CD14-positive monocyte (primary cell): ENCODE data around the gene COX10. TPM values are rescaled to one million over a fixed set of nuclear protein-coding genes. Genes with fewer than 3 reads are reported as not detected.

ENCODE experiments used
- DNase-seq, 3 donors: peaks; one replicate each; pipeline ENCODE4 v3.0.0-alpha.2; 2011 to 2022
- H2AFZ ChIP-seq: 2 replicates; pipeline ENCODE4 v1.6.0; 2012; ENCODE audit warnings: mild to moderate bottlenecking, low read depth, low read length, inconsistent platforms; ENCODE audit not compliant: insufficient read depth, poor library complexity, severe bottlenecking
- H3K27ac ChIP-seq, 2 donors: 1 replicate in 1 of 2; 2 replicates in 1 of 2; pipeline ENCODE4 v1.5.1; 2012 to 2013; ENCODE audit warnings: low read length in 2 of 2, control low read depth in 1 of 2, inconsistent platforms in 1 of 2, low read depth in 1 of 2, mild to moderate bottlenecking in 1 of 2
- H3K27me3 ChIP-seq, 2 donors: one replicate each; pipeline versions ENCODE4 v1.6.0 to v1.6.1; 2011 to 2013; ENCODE audit warnings: low read length in 2 of 2; ENCODE audit not compliant: control insufficient read depth in 2 of 2, insufficient read depth in 2 of 2
- H3K36me3 ChIP-seq, 2 donors: replicated peaks in 1 of 2; 1 replicate in 1 of 2; 2 replicates in 1 of 2; pipeline versions ENCODE4 v1.5.1 to v1.6.1; 2012 to 2013; ENCODE audit warnings: low read length in 2 of 2, control low read depth in 1 of 2, inconsistent platforms in 1 of 2, mild to moderate bottlenecking in 1 of 2; ENCODE audit not compliant: insufficient read depth in 2 of 2, control insufficient read depth in 1 of 2
- H3K4me1 ChIP-seq, 2 donors: 1 replicate in 1 of 2; 2 replicates in 1 of 2; pipeline versions ENCODE4 v1.5.1 to v1.6.1; 2012 to 2013; ENCODE audit warnings: low read length in 2 of 2, control low read depth in 1 of 2, inconsistent platforms in 1 of 2, mild to moderate bottlenecking in 1 of 2, moderate library complexity in 1 of 2; ENCODE audit not compliant: insufficient read depth in 2 of 2, control insufficient read depth in 1 of 2
- H3K4me2 ChIP-seq: replicated peaks from 2 replicates; pipeline ENCODE3; 2012; ENCODE audit warnings: low read length, moderate library complexity, mild to moderate bottlenecking; ENCODE audit not compliant: poor library complexity, severe bottlenecking; ENCODE audit errors: extremely low read depth
- H3K4me3 ChIP-seq, 3 experiments: fragments of 200-600 bp in 1 of 3; sonication (generic) in 1 of 3; replicated peaks in 1 of 3; 1 replicate in 2 of 3; 2 replicates in 1 of 3; pipeline ENCODE4 v1.5.1; 2011 to 2013; ENCODE audit warnings: low read length in 3 of 3, mild to moderate bottlenecking in 3 of 3, control low read depth in 2 of 3, low read depth in 2 of 3, inconsistent platforms in 1 of 3, moderate library complexity in 1 of 3
- H3K79me2 ChIP-seq: 2 replicates; pipeline ENCODE4 v1.6.0; 2012; ENCODE audit warnings: mild to moderate bottlenecking, control low read depth, inconsistent platforms, low read length, moderate library complexity; ENCODE audit not compliant: insufficient read depth
- H3K9ac ChIP-seq: 2 replicates; pipeline ENCODE4 v1.6.0; 2017; ENCODE audit warnings: low read length, mild to moderate bottlenecking; ENCODE audit not compliant: insufficient read depth, poor library complexity, severe bottlenecking
- H3K9me3 ChIP-seq, 2 donors: replicated peaks in 1 of 2; 1 replicate in 1 of 2; 2 replicates in 1 of 2; pipeline versions ENCODE4 v1.5.1 to v1.6.1; 2012 to 2013; ENCODE audit warnings: low read length in 2 of 2, control low read depth in 1 of 2; ENCODE audit not compliant: control insufficient read depth in 1 of 2, insufficient read depth in 1 of 2
- H4K20me1 ChIP-seq: 2 replicates; pipeline ENCODE4 v1.6.0; 2012; ENCODE audit warnings: mild to moderate bottlenecking, low read length, control low read depth, moderate library complexity; ENCODE audit not compliant: insufficient read depth
- H3K27ac Mint-ChIP-seq, 7 donors: one replicate each; pipeline ENCODE4 v1.8.0; 2020; ENCODE audit warnings: mild to moderate bottlenecking in 7 of 7, mixed read lengths in 7 of 7, moderate library complexity in 6 of 7, inconsistent platforms in 2 of 7
- H3K27me3 Mint-ChIP-seq, 3 donors: one replicate each; pipeline ENCODE4 v1.8.0; 2021 to 2022; ENCODE audit warnings: low read depth in 3 of 3, mild to moderate bottlenecking in 3 of 3, mixed read lengths in 3 of 3, moderate library complexity in 3 of 3, inconsistent platforms in 1 of 3
- H3K36me3 Mint-ChIP-seq, 2 donors: one replicate each; pipeline ENCODE4 v1.8.0; 2020; ENCODE audit warnings: mixed read lengths in 2 of 2, inconsistent platforms in 1 of 2, mild to moderate bottlenecking in 1 of 2
- H3K4me1 Mint-ChIP-seq: one replicate; pipeline ENCODE4 v1.8.0; 2020; ENCODE audit warnings: mild to moderate bottlenecking, mixed read lengths
- H3K4me3 Mint-ChIP-seq, 2 donors: one replicate each; pipeline ENCODE4 v1.8.0; 2020; ENCODE audit warnings: mild to moderate bottlenecking in 2 of 2, mixed read lengths in 2 of 2, moderate library complexity in 1 of 2
- H3K9me3 Mint-ChIP-seq, 7 donors: one replicate each; pipeline ENCODE4 v1.8.0; 2020 to 2022; ENCODE audit warnings: mixed read lengths in 7 of 7, mild to moderate bottlenecking in 6 of 7, moderate library complexity in 6 of 7, inconsistent platforms in 2 of 7
- WGBS: methylation state at CpG from one replicate; pipeline ENCODE4 v1.1.5; 2013; ENCODE audit warnings: missing lambda C conversion rate; ENCODE audit not compliant: insufficient coverage; 5-methylcytosine and 5-hydroxymethylcytosine counted together
- intact Hi-C, 2 donors: fragments of 100-400 bp; cut with micrococcal nuclease; formaldehyde crosslinking; loops; one replicate each; pipeline versions ENCODE4 v1.15.0 to v1.15.1; 2023
- polyA plus RNA-seq, 3 donors: library from polyadenylated mRNA; depleted of rRNA in 1 of 3; unstranded in 2 of 3; stranded (reverse) in 1 of 3; fragments of 300-500 nt in 2 of 3; fragments of >200 nt in 1 of 3; fragmentation: Illumina TruSeq in 2 of 3; gene quantifications; 1 replicate in 2 of 3; 2 replicates in 1 of 3; pipeline ENCODE4 v1.2.3, GENCODE V29; 2012 to 2021
- TF ChIP-seq, protein P1 (sequence below): fragments of 200-600 bp; IDR thresholded peaks from one replicate; pipeline ENCODE4 v1.8.0; 2022; ENCODE audit warnings: antibody characterized with exemption, mild to moderate bottlenecking

Gene COX10
- polyA plus RNA-seq, 3 donors = 8.2 to 15.2 (median 11.3) TPM

DNA sequence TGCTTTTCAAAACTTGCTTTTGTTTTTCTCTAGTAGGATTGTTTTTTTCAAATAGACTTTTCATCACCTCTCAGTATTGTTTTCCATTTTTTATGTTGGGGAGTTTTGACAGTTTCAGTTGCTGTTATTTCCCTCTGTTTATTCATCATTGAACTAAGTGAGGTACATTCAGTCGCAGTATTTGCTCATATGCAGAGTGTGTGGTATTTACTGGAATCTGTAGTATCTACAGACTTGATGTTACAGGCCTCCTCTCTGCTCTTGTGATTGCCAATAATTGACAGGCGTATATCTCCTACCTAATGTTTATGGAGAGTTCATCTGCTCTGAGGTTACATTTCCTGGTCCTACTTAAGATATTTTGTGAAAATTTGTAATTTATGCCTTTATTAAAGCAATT is 49.6 kb downstream of the COX10 start:
- Histone ChIP-seq H3K9me3 (no peaks in the 10 kb centered on the region), H3K27ac (no peak overlapping the region), H3K36me3 (peaks cover 0 to 5% of the 10 kb centered on the region in 2 donors), H2AFZ (no peak overlapping the region), H3K4me1 (no peaks in the 10 kb centered on the region), H3K79me2 (no peaks in the 10 kb centered on the region), H4K20me1 (peaks cover 17% of the 10 kb centered on the region), H3K27me3 (no peaks in the 10 kb centered on the region), H3K9ac (no peak overlapping the region), H3K4me2 (no peak overlapping the region), H3K4me3 (no peak overlapping the region)
- TF ChIP-seq, protein P1, sequence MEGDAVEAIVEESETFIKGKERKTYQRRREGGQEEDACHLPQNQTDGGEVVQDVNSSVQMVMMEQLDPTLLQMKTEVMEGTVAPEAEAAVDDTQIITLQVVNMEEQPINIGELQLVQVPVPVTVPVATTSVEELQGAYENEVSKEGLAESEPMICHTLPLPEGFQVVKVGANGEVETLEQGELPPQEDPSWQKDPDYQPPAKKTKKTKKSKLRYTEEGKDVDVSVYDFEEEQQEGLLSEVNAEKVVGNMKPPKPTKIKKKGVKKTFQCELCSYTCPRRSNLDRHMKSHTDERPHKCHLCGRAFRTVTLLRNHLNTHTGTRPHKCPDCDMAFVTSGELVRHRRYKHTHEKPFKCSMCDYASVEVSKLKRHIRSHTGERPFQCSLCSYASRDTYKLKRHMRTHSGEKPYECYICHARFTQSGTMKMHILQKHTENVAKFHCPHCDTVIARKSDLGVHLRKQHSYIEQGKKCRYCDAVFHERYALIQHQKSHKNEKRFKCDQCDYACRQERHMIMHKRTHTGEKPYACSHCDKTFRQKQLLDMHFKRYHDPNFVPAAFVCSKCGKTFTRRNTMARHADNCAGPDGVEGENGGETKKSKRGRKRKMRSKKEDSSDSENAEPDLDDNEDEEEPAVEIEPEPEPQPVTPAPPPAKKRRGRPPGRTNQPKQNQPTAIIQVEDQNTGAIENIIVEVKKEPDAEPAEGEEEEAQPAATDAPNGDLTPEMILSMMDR = no peak
- WGBS = no CpG with 5 or more reads among the region's 2 CpGs
- Mint-ChIP-seq H3K36me3 (peaks cover 2 to 4% of the 10 kb centered on the region in 2 donors), H3K4me3 (no peak overlapping the region), H3K27me3 (peaks cover 0 to 1% (median 0%) of the 10 kb centered on the region in 3 donors), H3K9me3 (peaks cover 0 to 4% (median 0%) of the 10 kb centered on the region in 7 donors), H3K4me1 (peaks cover 13% of the 10 kb centered on the region), H3K27ac (no peak overlapping the region)
- no peak for DNase-seq
- intact Hi-C loops = no loop called here

DNA sequence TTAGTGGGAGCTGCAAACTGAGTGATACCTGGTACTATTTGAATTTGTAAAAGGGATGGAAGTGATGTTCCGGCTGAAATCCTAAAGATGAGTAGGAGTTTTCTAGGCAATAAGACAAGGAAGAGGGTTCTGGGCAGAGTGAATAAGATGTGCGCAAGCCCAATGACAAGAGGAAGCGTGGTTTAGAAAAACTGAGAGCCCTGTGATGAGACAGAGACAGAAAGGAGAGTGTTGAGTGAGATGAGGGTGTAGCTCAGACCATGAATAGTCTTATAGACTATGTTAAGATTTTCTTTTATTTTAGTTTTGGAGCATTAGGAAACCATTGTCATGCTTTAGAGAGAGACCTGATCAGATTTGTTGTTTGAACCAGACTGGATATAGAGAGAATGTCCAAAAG is 50.2 kb downstream of the COX10 start:
- DNase-seq = no peak
- no peak overlapping the region for H3K4me3 Mint-ChIP-seq
- Histone ChIP-seq H4K20me1 (peaks cover 17% of the 10 kb centered on the region), H3K36me3 (peaks cover 0 to 5% of the 10 kb centered on the region in 2 donors), H3K4me3 (no peak overlapping the region), H3K27me3 (no peaks in the 10 kb centered on the region), H3K79me2 (no peaks in the 10 kb centered on the region), H2AFZ (no peak overlapping the region), H3K9ac (no peak overlapping the region), H3K9me3 (no peaks in the 10 kb centered on the region), H3K4me2 (no peak overlapping the region), H3K27ac (no peak overlapping the region), H3K4me1 (no peaks in the 10 kb centered on the region)
- H3K27ac Mint-ChIP-seq = peak overlapping the region in 1 of 7 donors; percentile 10
- H3K4me1 Mint-ChIP-seq = peaks cover 18% of the 10 kb centered on the region
- peaks cover 0 to 1% (median 0%) of the 10 kb centered on the region in 3 donors for H3K27me3 Mint-ChIP-seq
- peaks cover 2 to 4% of the 10 kb centered on the region in 2 donors for H3K36me3 Mint-ChIP-seq
- intact Hi-C loops = no loop called here
- peaks cover 0 to 4% (median 0%) of the 10 kb centered on the region in 7 donors for H3K9me3 Mint-ChIP-seq
- WGBS = 97% methylated on average over 3 of the region's 3 CpGs
- TF ChIP-seq, protein P1 = no peak
